DND-41 (cell line): ENCODE data around the gene SMIM1.

Source experiments
- CTCF ChIP-seq: IDR thresholded peaks from 2 replicates; pipeline ENCODE4 v1.5.1; 2012; ENCODE audit warnings: borderline replicate concordance, low read length, moderate library complexity, mild to moderate bottlenecking; ENCODE audit not compliant: poor library complexity, severe bottlenecking; ENCODE audit errors: extremely low read depth
- EZH2 ChIP-seq: IDR thresholded peaks from 3 replicates; pipeline ENCODE4 v1.6.1; 2012; ENCODE audit warnings: borderline replicate concordance, low read depth, mild to moderate bottlenecking, moderate library complexity, low read length, inconsistent platforms; ENCODE audit not compliant: severe bottlenecking

DNA sequence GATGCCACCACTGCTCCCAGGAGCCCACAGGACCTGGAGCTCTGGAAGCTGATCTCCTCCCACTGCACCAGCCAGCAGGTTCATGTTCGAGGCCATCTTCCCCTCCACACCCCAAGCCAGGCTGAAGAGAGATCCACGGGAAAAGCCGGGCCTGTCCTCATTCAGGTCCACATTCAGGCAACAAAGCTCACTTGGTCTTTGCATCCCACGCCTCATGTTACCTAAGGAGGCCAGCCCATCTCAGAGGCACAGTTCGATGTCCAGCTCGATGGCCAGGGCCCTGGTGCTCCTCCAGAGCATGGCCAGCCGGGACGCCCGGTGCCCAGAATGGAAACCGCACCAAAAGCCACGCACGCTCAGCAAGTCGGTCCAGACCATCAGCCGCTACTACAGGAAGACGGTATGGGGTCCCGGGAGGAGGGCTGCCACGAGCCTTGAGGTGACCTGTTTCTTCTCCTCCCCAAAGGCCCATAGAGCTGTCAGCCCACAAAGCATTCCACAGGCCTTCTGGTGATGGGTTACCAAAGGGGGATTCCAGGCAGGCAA, 20.1 kb upstream of the SMIM1 start, which contains the start of gene CCDC27:
- TF ChIP-seq CTCF (no peak), EZH2 (no peak)
